Keratinocyte (primary cell): ENCODE data around the gene MAGI1. TPM values are rescaled to one million over a fixed set of nuclear protein-coding genes. Genes with fewer than 3 reads are reported as not detected.

ENCODE experiments used
- DNase-seq: peaks from one replicate; pipeline ENCODE4 v3.0.0-alpha.2; 2011; ENCODE audit warnings: low read depth, missing footprints, low spot score
- FAIRE-seq: peaks from 2 replicates; lab custom pipeline; 2011; peaks lifted over from hg19 to GRCh38; lab: Jason Lieb, UNC
- H2AFZ ChIP-seq: 2 replicates; pipeline ENCODE4 v1.6.0; 2012; ENCODE audit warnings: low read length, control low read depth, inconsistent platforms; ENCODE audit not compliant: control insufficient read depth
- H3K27ac ChIP-seq: 2 replicates; pipeline ENCODE4 v1.5.1; 2011; ENCODE audit warnings: low read length; ENCODE audit not compliant: control insufficient read depth, insufficient read depth
- H3K27me3 ChIP-seq: 3 replicates; pipeline ENCODE4 v1.6.0; 2011; ENCODE audit warnings: low read length; ENCODE audit not compliant: control insufficient read depth, insufficient read depth; ENCODE audit errors: extremely low read depth
- H3K36me3 ChIP-seq, 2 experiments: 2 replicates in 1 of 2; 3 replicates in 1 of 2; pipeline ENCODE4 v1.5.1; 2011; ENCODE audit warnings: low read length in 2 of 2, mild to moderate bottlenecking in 1 of 2; ENCODE audit not compliant: control insufficient read depth in 2 of 2, insufficient read depth in 2 of 2; ENCODE audit errors: extremely low read depth in 1 of 2
- H3K4me1 ChIP-seq: 3 replicates; pipeline ENCODE4 v1.5.1; 2011; ENCODE audit warnings: low read length; ENCODE audit not compliant: control insufficient read depth, insufficient read depth; ENCODE audit errors: extremely low read depth
- H3K4me2 ChIP-seq: 3 replicates; pipeline ENCODE4 v1.6.0; 2011; ENCODE audit warnings: low read depth, low read length; ENCODE audit not compliant: control insufficient read depth, insufficient read depth; ENCODE audit errors: extremely low read depth
- H3K4me3 ChIP-seq, 3 experiments: fragments of 200-600 bp in 1 of 3; sonication (generic) in 1 of 3; 2 replicates in 2 of 3; 3 replicates in 1 of 3; pipeline ENCODE4 v1.5.1; 2011 to 2016; ENCODE audit warnings: low read length in 3 of 3, mild to moderate bottlenecking in 3 of 3, control low read depth in 2 of 3, inconsistent platforms in 1 of 3, low read depth in 1 of 3, mixed read lengths in 1 of 3, mixed run types in 1 of 3, moderate library complexity in 1 of 3; ENCODE audit not compliant: control insufficient read depth in 2 of 3, insufficient read depth in 2 of 3; ENCODE audit errors: extremely low read depth in 1 of 3
- H3K79me2 ChIP-seq: 2 replicates; pipeline ENCODE4 v1.6.0; 2012; ENCODE audit warnings: low read length; ENCODE audit not compliant: control insufficient read depth, insufficient read depth
- H3K9ac ChIP-seq: 3 replicates; pipeline ENCODE4 v1.6.0; 2011; ENCODE audit warnings: low read length; ENCODE audit not compliant: control insufficient read depth, insufficient read depth; ENCODE audit errors: extremely low read depth
- H3K9me1 ChIP-seq: 3 replicates; pipeline ENCODE4 v1.6.0; 2011; ENCODE audit warnings: low read length; ENCODE audit not compliant: control insufficient read depth, insufficient read depth; ENCODE audit errors: extremely low read depth
- H3K9me3 ChIP-seq: 2 replicates; pipeline ENCODE4 v1.5.1; 2012; ENCODE audit warnings: low read depth, low read length; ENCODE audit not compliant: control insufficient read depth
- H4K20me1 ChIP-seq: 3 replicates; pipeline ENCODE4 v1.6.0; 2011; ENCODE audit warnings: low read length; ENCODE audit not compliant: control insufficient read depth, insufficient read depth; ENCODE audit errors: extremely low read depth
- CTCF ChIP-seq, 3 experiments: IDR thresholded peaks in 1 of 3; conservative IDR thresholded peaks in 1 of 3; optimal IDR thresholded peaks in 1 of 3; 2 replicates in 2 of 3; 3 replicates in 1 of 3; pipeline versions ENCODE3 to v1.5.1; 2011; ENCODE audit warnings: low read length in 3 of 3, mild to moderate bottlenecking in 3 of 3, moderate library complexity in 2 of 3, control low read depth in 1 of 3, inconsistent platforms in 1 of 3; ENCODE audit not compliant: insufficient read depth in 2 of 3; ENCODE audit errors: extremely low read depth in 1 of 3
- EZH2 ChIP-seq: IDR thresholded peaks from one replicate; pipeline ENCODE4 v1.6.1; 2012; ENCODE audit warnings: inconsistent platforms, mild to moderate bottlenecking, low read length, moderate library complexity
- dilution Hi-C: fragments of 300-500 bp; cut with MboI; formaldehyde crosslinking; loops from one replicate; pipeline ENCODE4 v1.7.0; 2020; ENCODE audit warnings: low sequenced_read_pairs; ENCODE audit not compliant: extremely low pct_ligation_motif_present
- polyA plus RNA-seq, 5 experiments: library from polyadenylated mRNA; depleted of rRNA in 3 of 5; stranded (reverse) in 3 of 5; stranded (forward) in 1 of 5; unstranded in 1 of 5; fragments of >200 nt; gene quantifications; 1 replicate in 1 of 5; 2 replicates in 3 of 5; 3 replicates in 1 of 5; pipeline versions ENCODE4 v1.2.1 to v1.2.3, GENCODE V29; 2011 to 2012; ENCODE audit warnings: missing spikeins in 2 of 5, low read depth in 1 of 5, low replicate concordance in 1 of 5

MAGI1 gene
- polyA plus RNA-seq, 1 donor (not counting 4 experiments of a cell fraction or from before 2014, with no cell fraction given) = 10.9 TPM

DNA sequence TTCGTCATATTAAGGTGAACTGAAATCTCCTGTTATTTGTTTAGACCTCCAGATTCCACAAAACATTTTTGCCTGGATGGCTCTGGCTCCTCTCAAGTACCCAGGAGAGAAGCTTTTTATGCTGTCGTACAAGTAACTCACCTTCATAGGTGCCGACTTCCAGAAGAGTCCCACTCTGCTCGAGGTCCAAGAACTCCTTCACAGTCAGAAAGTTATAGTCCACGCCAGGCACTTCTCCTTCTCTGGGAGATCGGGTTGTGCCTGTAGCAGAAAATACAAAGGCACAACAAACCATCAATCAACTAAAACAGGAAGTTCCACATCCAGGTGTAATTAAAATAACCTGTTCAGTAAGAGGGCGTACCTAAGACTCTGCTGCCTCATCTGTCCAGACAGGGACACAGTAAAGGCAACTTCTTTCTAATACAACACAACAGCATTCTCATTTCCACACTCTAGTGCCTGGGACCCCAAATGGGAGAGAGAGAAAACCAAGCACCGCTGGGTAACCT is 545.3 kb downstream of the MAGI1 start:
- Histone ChIP-seq H4K20me1 (no peaks in the 10 kb centered on the region), H3K79me2 (no peaks in the 10 kb centered on the region), H3K4me2 (no peak overlapping the region), H3K4me3 (no peak overlapping the region), H3K4me1 (no peaks in the 10 kb centered on the region), H3K36me3 (no peaks in the 10 kb centered on the region), H2AFZ (no peak overlapping the region), H3K9me1 (no peaks in the 10 kb centered on the region), H3K27me3 (no peaks in the 10 kb centered on the region), H3K27ac (no peak overlapping the region), H3K9ac (no peak overlapping the region), H3K9me3 (no peaks in the 10 kb centered on the region)
- dilution Hi-C loops = no loop called here
- TF ChIP-seq CTCF (optimal IDR thresholded peaks at IDR 0.05 in 1 of 3, IDR thresholded peaks at IDR 0.05 in 1 of 3, conservative IDR thresholded peaks at IDR 0.05 in 1 of 3; ENCODE audit: extremely low read depth in 1 of 3, insufficient read depth in 2 of 3, low read length in 3 of 3) = no peak
- DNase-seq (no peak), FAIRE-seq (no peak)

- Histone ChIP-seq H4K20me1 (no peaks in the 10 kb centered on the region), H3K27ac (no peak overlapping the region), H3K4me1 (no peaks in the 10 kb centered on the region), H3K9ac (no peak overlapping the region), H3K9me1 (no peaks in the 10 kb centered on the region), H3K79me2 (no peaks in the 10 kb centered on the region), H3K27me3 (no peaks in the 10 kb centered on the region), H3K9me3 (no peaks in the 10 kb centered on the region), H2AFZ (no peak overlapping the region), H3K4me2 (no peak overlapping the region), H3K36me3 (no peaks in the 10 kb centered on the region), H3K4me3 (no peak overlapping the region)
- dilution Hi-C loops = no loop called here
- TF ChIP-seq EZH2 (no peak), CTCF (optimal IDR thresholded peaks at IDR 0.05 in 1 of 3, IDR thresholded peaks at IDR 0.05 in 1 of 3, conservative IDR thresholded peaks at IDR 0.05 in 1 of 3; ENCODE audit: extremely low read depth in 1 of 3, insufficient read depth in 2 of 3, low read length in 3 of 3) (no peak)
- DNase-seq = no peak
- FAIRE-seq = no peak
These were observed 546.5 kb downstream of the MAGI1 start for GRCh38 chr3:65492249-65492648.
